Adrenal gland (tissue), 5 donors: ENCODE data around the gene CNGB1.
"Not testable (repeated sequence)": the region's sequence is repeated elsewhere in the genome, so short reads cannot be mapped to it uniquely, and the experiment has no call there.

Experiments
- CTCF ChIP-seq, 6 experiments: fragments of 450-650 bp in 4 of 6; fragments of 200-600 bp in 2 of 6; sonication (generic) in 1 of 6; IDR thresholded peaks; 1 replicate in 5 of 6; 2 replicates in 1 of 6; pipeline versions ENCODE4 v1.5.1 to v1.8.0; 2016 to 2021; ENCODE audit warnings: antibody characterized with exemption in 6 of 6, mild to moderate bottlenecking in 2 of 6, moderate library complexity in 1 of 6
- POLR2A ChIP-seq, 2 donors: fragments of 450-650 bp; IDR thresholded peaks; one replicate each; pipeline ENCODE4 v1.6.1; 2017; ENCODE audit warnings: antibody characterized with exemption in 2 of 2, mild to moderate bottlenecking in 2 of 2, moderate library complexity in 1 of 2
- donor health status: DM: no; HTN: no; CAD: no.

DNA sequence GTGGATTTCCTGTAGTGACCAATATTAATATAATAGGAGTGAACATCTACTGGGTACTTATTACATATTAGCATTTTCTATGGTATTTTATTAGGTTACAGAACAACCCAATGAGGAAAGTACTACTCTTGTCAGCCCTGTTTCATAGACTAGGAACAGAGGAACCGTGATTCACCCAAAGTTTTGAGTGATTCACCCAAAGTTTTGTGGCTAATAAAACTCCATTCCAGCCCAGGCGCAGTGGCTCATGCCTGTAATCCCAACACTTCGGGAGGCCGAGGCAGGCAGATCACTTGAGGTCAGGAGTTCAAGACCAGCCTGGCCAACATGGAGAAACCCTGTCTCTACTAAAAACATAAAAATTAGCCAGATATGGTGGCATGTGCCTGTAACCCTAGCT lies 135.5 kb downstream of the CNGB1 start:
- not testable (repeated sequence) for TF ChIP-seq CTCF, POLR2A (IDR thresholded peaks at IDR 0.05)
